Activated T-cell treated with anti-CD3 and anti-CD28 coated beads for 1 hour (primary cell): ENCODE results near the gene ABI3BP.

Experiments used
- DNase-seq: peaks from one replicate; pipeline ENCODE4 v3.0.0-alpha.2; 2020; ENCODE audit warnings: low read depth

Gene ABI3BP

DNA sequence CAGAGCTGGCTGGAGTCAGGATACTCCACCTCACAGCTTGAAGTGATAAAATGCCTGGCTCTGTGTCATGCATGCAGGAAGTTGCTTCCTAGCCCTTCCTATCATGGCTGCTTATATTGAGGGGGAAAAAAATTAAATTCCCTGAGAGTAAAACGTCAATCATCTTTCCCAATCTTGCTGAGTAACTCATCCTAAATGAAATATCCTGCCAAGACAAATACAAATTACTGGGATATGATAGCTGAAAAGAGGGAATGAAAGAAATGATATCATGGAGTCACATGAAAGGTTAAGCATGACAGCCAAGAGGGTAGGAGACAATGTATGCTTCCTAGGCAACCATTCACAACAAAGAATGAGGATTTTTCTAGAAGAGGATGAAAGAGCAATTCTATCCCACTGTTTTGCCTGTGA lies 110.6 kb downstream of the ABI3BP start:
- no peak for DNase-seq

GRCh38 chr3:100880845-100881244 lies 112.4 kb downstream of the ABI3BP start:
- DNase-seq: no peak

DNA sequence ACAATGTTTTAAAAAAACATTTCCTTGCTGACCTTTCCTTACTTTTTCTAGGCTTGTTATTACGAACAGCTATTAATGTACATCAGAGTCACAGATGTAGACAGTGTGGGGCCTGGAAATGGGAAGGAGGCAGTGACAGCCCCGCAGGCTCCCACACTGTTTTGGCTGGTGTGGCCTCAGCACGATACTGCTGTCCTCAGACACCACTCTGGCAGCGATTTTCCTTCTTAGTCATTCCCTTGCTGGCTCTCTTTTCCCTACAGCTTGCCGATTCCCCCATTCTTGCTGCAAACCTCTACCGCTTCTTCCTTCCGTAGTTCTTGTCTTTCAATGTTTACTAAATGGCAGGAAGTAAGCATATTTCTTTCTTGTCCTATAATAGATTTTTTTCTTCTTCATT lies 113.1 kb downstream of the ABI3BP start:
- no peak for DNase-seq

- DNase-seq: no peak
These were observed 113.9 kb downstream of the ABI3BP start for GRCh38 chr3:100879195-100879810.

- DNase-seq: no peak
These were observed 115.9 kb downstream of the ABI3BP start for GRCh38 chr3:100877286-100877685.

- DNase-seq: no peak
These were observed 118.0 kb downstream of the ABI3BP start for GRCh38 chr3:100875239-100875638.

DNA sequence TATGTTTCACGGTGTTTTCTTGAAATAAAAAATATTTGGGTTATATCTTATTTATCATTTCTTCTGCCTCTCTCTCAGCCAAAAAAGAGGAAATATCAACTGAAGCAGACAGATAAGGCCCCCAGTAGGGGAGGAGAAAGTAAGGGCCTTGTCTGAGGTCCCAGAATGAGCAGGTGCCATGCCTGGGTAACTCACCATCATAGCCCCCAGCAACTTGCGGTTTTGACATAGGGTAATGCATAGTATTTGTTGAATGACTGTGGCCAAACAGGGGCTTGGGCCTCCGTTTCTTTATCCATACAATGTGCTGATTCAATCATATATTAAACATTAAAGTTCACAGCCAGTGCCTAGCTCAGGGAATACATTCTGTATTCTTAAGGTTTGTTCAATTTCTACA lies 119.6 kb downstream of the ABI3BP start:
- no peak for DNase-seq

DNA sequence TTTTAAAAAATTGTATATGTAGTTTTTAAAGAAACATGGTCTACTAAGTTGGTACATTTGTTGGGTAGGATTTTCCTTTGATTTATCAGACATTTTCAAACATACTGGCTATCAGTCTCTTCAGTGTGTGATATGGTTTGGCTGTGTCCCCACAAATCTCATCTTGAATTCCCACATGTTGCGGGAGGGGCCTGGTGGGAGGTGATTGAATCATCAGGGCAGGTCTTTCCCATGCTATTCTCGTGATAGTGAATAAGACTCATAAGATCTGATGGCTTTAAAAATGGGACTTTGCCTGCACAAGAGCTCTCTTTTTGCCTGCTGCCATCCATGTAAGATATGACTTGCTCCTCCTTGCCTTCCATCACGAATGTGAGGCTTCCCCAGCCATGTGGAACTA lies 121.9 kb downstream of the ABI3BP start:
- no peak for DNase-seq

- DNase-seq: no peak
These were observed 123.4 kb downstream of the ABI3BP start for GRCh38 chr3:100869787-100870186.

DNA sequence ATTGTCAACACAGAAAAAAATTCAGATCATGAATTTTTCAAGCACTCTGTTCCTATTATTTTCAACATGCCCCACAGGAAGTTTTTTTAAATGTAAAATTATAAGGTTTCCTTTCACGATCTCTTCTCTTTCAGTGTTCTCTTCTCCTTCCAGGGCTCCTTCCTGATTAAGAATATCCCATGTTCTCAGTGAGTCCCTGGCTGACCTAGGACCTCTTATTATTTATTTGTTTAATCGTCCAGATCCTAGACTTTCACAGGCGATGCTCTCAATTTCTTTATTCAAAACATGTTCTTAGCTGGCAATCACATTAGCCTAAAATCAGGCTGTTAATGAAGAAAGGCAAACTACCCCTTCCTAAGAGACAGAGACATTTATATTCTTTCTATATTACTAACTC lies 124.3 kb downstream of the ABI3BP start:
- no peak for DNase-seq

DNA sequence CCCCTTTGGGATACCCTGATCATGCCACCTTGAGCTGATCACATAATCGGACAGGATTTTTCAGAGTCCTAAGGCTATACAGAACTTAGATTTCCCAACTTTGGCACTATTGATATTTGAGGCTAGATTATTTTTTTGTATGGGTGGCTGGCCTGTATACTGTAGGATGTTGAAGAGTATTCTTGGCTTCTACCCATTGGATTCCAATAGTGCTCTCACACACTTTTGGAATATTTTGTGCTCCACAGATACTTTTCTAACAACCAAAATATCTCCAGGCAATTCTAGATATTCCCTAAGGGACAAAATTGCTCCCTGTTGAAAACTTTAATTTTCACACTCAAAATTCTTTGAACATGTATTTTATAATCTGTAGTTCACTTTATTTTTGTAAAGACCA lies 125.1 kb downstream of the ABI3BP start:
- DNase-seq: no peak

DNA sequence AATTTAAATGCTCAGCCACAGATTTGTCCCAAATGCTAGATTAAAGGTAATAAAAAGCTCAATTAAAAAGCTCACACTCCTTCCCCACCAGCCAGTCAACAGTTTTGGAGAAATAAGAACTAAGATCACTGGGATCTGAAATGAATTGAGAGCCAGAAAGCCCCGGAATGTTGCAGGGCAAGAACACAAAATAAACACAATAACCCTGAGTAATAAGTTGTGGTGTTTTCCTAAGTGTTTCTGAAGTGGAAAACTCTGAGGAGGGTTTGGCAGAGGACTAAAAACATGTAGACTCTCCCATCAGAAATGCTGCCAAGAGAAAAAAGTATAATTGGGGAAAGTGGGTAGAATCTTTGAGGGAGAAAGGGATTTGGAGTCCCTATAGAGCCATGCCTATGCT lies 127.8 kb downstream of the ABI3BP start:
- no peak for DNase-seq

DNA sequence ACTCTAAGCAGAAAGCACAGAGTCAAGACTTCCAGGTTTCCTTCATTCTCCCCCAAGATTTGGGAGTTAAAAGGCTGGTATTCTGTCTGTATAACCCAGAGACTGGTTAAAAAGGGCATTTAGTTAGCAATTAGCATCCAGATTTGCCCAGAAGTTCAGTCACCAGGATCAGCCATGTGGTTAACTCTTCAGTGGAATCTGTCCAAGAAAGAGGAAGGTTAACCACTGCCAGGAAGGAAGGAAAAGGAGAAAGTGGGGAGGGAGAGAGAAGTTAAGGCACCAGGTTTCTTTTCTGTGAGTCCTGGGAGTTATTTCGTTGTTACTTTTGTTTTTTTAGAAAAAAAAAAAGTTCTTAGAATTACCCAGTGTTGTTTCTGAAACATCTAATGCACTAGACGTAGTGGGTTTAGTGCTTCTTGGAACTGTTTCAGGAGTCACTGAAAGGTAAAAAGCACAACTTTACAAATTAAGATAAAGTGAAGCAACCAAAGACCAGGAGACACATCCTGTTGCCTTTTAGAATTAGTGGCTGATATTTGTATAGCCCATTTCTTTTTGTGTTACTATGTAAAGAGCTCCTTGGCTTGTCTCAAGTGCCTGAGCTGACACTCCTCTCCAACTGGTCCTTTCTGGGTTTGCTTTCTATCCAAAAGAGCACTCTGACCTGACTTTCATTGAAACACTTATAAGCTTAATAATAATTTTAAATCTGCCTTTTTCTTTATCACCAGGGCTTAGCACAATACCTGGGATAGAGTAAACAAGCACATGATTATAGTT lies 128.6 kb downstream of the ABI3BP start:
- no peak for DNase-seq

GRCh38 chr3:100857863-100858262 lies 135.4 kb downstream of the ABI3BP start:
- DNase-seq: no peak

DNA sequence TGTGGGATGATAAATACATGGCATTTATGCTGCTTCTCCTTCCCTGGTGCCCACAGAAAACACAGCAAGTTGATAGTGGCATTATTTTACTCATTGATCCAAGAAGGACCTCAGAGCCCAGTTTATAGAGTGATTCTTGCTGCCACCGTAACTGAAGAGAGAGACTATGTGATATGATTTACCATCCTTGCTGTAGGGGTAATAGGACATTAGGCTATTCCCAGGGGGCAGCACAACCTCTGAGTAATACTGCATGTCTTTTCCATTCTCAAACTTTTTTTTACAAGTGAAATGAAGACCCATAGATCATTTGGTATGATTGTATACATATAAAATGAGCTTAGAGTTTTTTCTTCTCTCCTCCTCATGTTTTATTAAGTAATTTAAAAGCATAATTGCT lies 136.4 kb downstream of the ABI3BP start:
- no peak for DNase-seq

DNA sequence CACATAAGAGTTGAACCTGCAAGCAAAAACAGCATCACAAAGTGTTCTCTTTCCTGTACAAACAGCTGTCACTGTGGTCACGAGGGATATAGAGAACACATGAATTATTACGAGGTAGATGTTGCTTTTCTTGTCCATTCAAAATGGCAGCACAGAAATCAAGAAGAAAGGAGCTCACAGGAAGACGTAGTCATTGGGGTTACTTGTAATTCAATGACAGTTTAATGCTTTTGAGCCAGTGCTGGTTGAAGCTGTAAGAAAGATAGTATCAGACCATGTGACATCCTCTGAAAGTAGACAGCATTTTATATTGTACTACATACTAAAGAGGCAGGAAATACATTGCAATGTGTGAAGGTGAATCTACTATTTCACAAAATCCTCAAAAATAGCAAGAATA lies 140.4 kb downstream of the ABI3BP start:
- no peak for DNase-seq

DNA sequence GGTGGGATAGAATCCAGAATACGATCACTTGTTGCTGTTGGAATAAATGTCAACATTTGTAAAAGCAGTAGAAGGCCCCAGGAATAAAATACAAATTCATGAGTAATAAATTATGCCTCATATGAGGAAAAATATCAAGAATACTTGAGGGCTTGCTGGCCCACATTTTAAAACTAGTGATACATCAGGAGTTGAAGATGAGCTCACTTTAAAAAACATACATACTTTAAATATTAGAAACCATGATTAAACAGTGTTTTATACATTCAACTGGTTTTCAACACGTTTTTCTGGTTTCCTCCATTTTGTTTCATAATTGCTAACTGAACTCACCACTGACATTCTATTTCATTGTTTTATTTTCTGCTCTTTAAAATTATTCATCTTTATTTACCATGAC lies 142.5 kb downstream of the ABI3BP start:
- no peak for DNase-seq

GRCh38 chr3:100850156-100850555 lies 143.1 kb downstream of the ABI3BP start:
- no peak for DNase-seq

DNA sequence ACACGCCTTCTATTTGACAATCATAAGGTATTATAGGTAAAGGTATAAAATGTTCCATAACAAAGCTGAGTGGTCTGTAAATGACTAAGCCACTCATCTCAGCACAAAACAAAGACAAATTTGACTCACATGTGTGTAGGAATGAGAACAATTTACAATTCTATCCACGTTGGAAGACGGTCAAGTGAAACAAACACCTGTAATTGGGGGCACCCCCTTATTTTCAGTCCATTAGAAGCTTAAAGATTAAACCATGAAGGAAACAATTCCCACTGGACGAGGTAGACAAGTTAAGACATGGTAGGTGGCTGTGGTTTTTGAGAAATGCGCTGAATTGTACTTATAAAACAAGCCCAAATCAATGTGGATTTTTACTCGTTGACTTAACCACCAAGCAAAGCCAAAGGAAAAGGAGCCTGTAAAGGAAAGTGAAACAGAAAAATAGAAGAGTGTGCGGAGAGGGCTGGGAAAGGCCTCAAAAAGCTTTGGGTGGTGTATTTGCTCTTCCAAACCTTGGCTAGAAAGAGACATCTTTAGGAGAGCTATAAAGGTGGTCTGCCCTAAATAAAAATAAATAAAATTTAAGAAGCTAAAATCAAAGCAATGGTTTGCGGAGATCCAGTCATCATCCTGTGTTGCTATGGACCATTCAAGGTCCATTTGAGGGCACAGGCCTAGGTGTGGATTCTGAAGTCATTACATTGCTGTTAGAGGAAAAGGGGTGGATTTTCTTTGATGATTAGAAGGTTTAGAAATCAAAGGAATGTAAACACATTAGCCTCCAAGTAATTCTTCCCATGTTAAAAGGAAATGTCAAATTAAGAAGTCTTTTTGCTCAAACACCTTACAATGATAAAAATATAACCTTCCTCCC lies 148.9 kb downstream of the ABI3BP start:
- DNase-seq: no peak

DNA sequence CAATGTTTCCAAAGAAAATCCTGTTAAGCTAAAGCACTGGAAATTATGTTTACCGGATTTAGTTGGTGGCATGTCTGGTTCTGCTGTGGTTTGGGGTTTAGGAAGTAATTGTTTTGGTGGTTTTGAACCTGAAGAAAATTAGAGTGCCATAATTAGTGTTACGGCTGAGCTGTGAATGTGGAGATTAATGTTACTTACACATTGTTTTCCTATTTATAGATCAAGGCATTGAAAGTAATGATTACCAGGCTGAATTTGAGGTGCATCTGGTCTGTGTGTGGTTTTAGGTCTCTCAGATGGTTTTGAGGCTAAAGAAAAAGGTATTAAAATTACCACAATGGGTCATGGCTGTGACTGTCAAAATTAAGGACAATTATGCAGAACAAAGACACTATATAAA lies 155.1 kb downstream of the ABI3BP start:
- DNase-seq: no peak

DNA sequence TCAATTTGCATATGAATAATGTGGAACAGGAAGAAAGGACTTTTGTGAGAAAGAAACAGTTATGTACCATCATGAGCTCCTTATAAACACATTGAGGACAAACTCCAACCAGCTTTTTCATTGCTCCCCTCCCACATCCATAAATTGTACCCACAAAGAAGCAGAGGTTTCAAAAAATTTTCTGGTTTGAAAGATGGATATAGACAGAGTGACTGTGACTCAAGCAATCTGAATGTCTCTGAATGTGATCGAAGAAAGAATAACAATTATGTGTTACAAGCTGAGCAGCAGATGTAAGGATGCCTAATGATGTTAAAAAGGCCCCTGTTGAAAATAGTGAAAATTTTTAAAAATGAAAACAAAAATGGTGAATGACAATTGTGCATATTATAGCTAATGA lies 156.6 kb downstream of the ABI3BP start:
- DNase-seq: no peak

GRCh38 chr3:100834332-100834731 lies 158.9 kb downstream of the ABI3BP start:
- DNase-seq: no peak

DNA sequence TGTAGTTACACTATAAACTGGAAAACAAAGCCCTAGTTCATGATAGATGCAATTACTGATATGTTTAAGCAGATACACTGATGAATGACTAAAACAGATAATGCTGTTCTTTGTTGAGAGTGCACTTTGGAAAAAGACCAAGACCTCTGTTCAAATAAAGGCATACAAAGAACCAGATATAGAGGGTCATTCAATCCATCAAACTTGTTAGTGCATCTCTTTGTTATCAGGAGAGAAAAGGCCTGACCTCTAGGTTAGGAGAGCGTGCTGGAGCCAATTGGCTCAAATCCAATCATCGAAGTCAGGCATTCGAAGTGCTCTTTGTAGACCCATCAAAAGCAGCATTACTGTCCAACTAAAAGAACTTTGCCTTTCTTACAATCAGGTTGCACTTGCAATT lies 159.7 kb downstream of the ABI3BP start:
- no peak for DNase-seq
